Mesenchymal stem cell (in vitro differentiated cells and primary cell): Measurements from ENCODE around the gene UQCC5.

Experiments
- DNase-seq: peaks from one replicate; pipeline ENCODE4 v3.0.0-alpha.2; 2013
- H2AFZ ChIP-seq: one replicate; pipeline ENCODE4 v1.6.1; 2013; ENCODE audit warnings: low read depth, mild to moderate bottlenecking, control low read depth, inconsistent platforms, low read length, moderate library complexity
- H2AK5ac ChIP-seq: 2 replicates; pipeline ENCODE4 v1.6.1; 2013; ENCODE audit warnings: low read length, moderate library complexity, mild to moderate bottlenecking, inconsistent platforms; ENCODE audit not compliant: severe bottlenecking
- H2BK120ac ChIP-seq: one replicate; pipeline ENCODE4 v1.6.1; 2013; ENCODE audit warnings: low read depth, mild to moderate bottlenecking, inconsistent platforms, low read length, moderate library complexity
- H2BK12ac ChIP-seq, 2 experiments: one replicate each; pipeline ENCODE4 v1.6.1; 2013; ENCODE audit warnings: inconsistent platforms in 2 of 2, low read length in 2 of 2, mild to moderate bottlenecking in 2 of 2, moderate library complexity in 2 of 2, control low read depth in 1 of 2
- H2BK15ac ChIP-seq: one replicate; pipeline ENCODE4 v1.6.1; 2013; ENCODE audit warnings: mild to moderate bottlenecking, low read depth, inconsistent platforms; ENCODE audit not compliant: poor library complexity, severe bottlenecking
- H2BK5ac ChIP-seq: 2 replicates; pipeline ENCODE4 v1.6.1; 2013; ENCODE audit warnings: low read depth, mild to moderate bottlenecking, low read length, control low read depth, inconsistent platforms; ENCODE audit not compliant: poor library complexity, severe bottlenecking
- H3K14ac ChIP-seq, 2 experiments: one replicate each; pipeline ENCODE4 v1.6.1; 2013; ENCODE audit warnings: inconsistent platforms in 2 of 2, low read length in 2 of 2, control low read depth in 1 of 2, mild to moderate bottlenecking in 1 of 2, moderate library complexity in 1 of 2
- H3K18ac ChIP-seq, 2 experiments: one replicate each; pipeline ENCODE4 v1.6.1; 2013; ENCODE audit warnings: inconsistent platforms in 2 of 2, low read length in 2 of 2, control low read depth in 1 of 2, low read depth in 1 of 2, mild to moderate bottlenecking in 1 of 2
- H3K23ac ChIP-seq, 2 experiments: one replicate each; pipeline ENCODE4 v1.6.1; 2013; ENCODE audit warnings: inconsistent platforms in 2 of 2, low read length in 2 of 2, mild to moderate bottlenecking in 2 of 2, moderate library complexity in 2 of 2, control low read depth in 1 of 2
- H3K27ac ChIP-seq: 2 replicates; pipeline ENCODE4 v1.5.1; 2013; ENCODE audit warnings: mild to moderate bottlenecking, moderate library complexity, low read length, control low read depth, inconsistent platforms; ENCODE audit not compliant: poor library complexity, severe bottlenecking
- H3K27me3 ChIP-seq, 2 experiments: 2 replicates each; pipeline versions ENCODE4 v1.6.1 to v1.7.0; 2013; ENCODE audit warnings: low read length in 2 of 2, mild to moderate bottlenecking in 2 of 2, moderate library complexity in 2 of 2, control low read depth in 1 of 2, inconsistent platforms in 1 of 2; ENCODE audit not compliant: control insufficient read depth in 1 of 2, insufficient read depth in 1 of 2
- H3K36me3 ChIP-seq, 2 experiments: 2 replicates each; pipeline versions ENCODE4 v1.6.1 to v1.7.0; 2013; ENCODE audit warnings: low read length in 2 of 2, control low read depth in 1 of 2, inconsistent platforms in 1 of 2, low read depth in 1 of 2, mild to moderate bottlenecking in 1 of 2; ENCODE audit not compliant: insufficient read depth in 2 of 2, control insufficient read depth in 1 of 2
- H3K4ac ChIP-seq, 2 experiments: one replicate each; pipeline ENCODE4 v1.6.1; 2013; ENCODE audit warnings: inconsistent platforms in 2 of 2, low read length in 2 of 2, mild to moderate bottlenecking in 2 of 2, moderate library complexity in 2 of 2, control low read depth in 1 of 2, low read depth in 1 of 2
- H3K4me1 ChIP-seq: 2 replicates; pipeline ENCODE4 v1.6.1; 2013; ENCODE audit warnings: low read depth, low read length, control low read depth; ENCODE audit not compliant: control insufficient read depth, insufficient read depth
- H3K4me2 ChIP-seq: 2 replicates; pipeline ENCODE4 v1.6.1; 2013; ENCODE audit warnings: low read length, mild to moderate bottlenecking, inconsistent platforms; ENCODE audit not compliant: poor library complexity, severe bottlenecking
- H3K4me3 ChIP-seq, 2 experiments: 2 replicates each; pipeline versions ENCODE4 v1.5.1 to v1.7.0; 2013; ENCODE audit warnings: low read length in 2 of 2, mild to moderate bottlenecking in 2 of 2, control low read depth in 1 of 2, low read depth in 1 of 2; ENCODE audit not compliant: insufficient read depth in 1 of 2
- H3K79me1 ChIP-seq: replicated peaks from 2 replicates; pipeline ENCODE4 v1.6.1; 2013; ENCODE audit warnings: mild to moderate bottlenecking, control low read depth, low read length, inconsistent platforms; ENCODE audit not compliant: poor library complexity, severe bottlenecking
- H3K9ac ChIP-seq: 2 replicates; pipeline ENCODE4 v1.7.0; 2013; ENCODE audit warnings: mild to moderate bottlenecking, low read length, moderate library complexity
- H3K9me3 ChIP-seq: 2 replicates; pipeline ENCODE4 v1.7.0; 2013; ENCODE audit warnings: mild to moderate bottlenecking, low read length; ENCODE audit not compliant: control insufficient read depth
- H4K8ac ChIP-seq: one replicate; pipeline ENCODE4 v1.6.1; 2013; ENCODE audit warnings: inconsistent platforms, mild to moderate bottlenecking, low read length, moderate library complexity
- H4K91ac ChIP-seq: one replicate; pipeline ENCODE4 v1.6.1; 2013; ENCODE audit warnings: mild to moderate bottlenecking, low read length, inconsistent platforms
- WGBS: methylation state at CpG from one replicate; pipeline ENCODE4 v1.1.7; 2013; ENCODE audit warnings: mixed read lengths; 5-methylcytosine and 5-hydroxymethylcytosine counted together

Gene UQCC5

GRCh38 chr3:52554026-52554755 lies 17.8 kb downstream of the UQCC5 start:
- H3K4me2 ChIP-seq = no peak overlapping the region

GRCh38 chr3:52555056-52555455 lies 18.7 kb downstream of the UQCC5 start:
- no peak overlapping the region for H2AK5ac ChIP-seq
- DNase-seq = no peak
- no peak overlapping the region for H4K91ac ChIP-seq
- no peak overlapping the region for H3K4me3 ChIP-seq
- no peak overlapping the region for H3K14ac ChIP-seq
- H2BK5ac ChIP-seq = no peak overlapping the region
- no peaks in the 10 kb centered on the region for H3K27me3 ChIP-seq
- H3K79me1 ChIP-seq = peaks cover 38% of the 10 kb centered on the region
- H3K27ac ChIP-seq = no peak overlapping the region
- peaks cover 37 to 82% of the 10 kb centered on the region in 2 experiments for H3K36me3 ChIP-seq
- H2BK12ac ChIP-seq = no peak overlapping the region
- H4K8ac ChIP-seq = no peak overlapping the region
- no peak overlapping the region for H3K4ac ChIP-seq
- no peak overlapping the region for H3K23ac ChIP-seq
- no peak overlapping the region for H2BK15ac ChIP-seq
- H3K9ac ChIP-seq = no peak overlapping the region
- WGBS = no CpG with 5 or more reads among the region's 1 CpG
- no peaks in the 10 kb centered on the region for H3K9me3 ChIP-seq
- H3K4me1 ChIP-seq = peaks cover 2% of the 10 kb centered on the region
- H2BK120ac ChIP-seq = no peak overlapping the region
- H3K18ac ChIP-seq = no peak overlapping the region
- H2AFZ ChIP-seq = no peak overlapping the region
- H3K4me2 ChIP-seq = no peak overlapping the region

More at GRCh38 chr3:52554026-52554755, 17.8 kb downstream of the UQCC5 start:
- Histone ChIP-seq H3K23ac (no peak overlapping the region), H3K4me3 (no peak overlapping the region), H3K79me1 (peaks cover 33% of the 10 kb centered on the region), H3K18ac (no peak overlapping the region), H2AFZ (no peak overlapping the region), H4K8ac (no peak overlapping the region), H3K9me3 (no peaks in the 10 kb centered on the region), H2BK15ac (no peak overlapping the region), H3K14ac (no peak overlapping the region), H3K4ac (no peak overlapping the region), H2BK5ac (no peak overlapping the region), H3K27me3 (no peaks in the 10 kb centered on the region), H4K91ac (no peak overlapping the region), H3K27ac (no peak overlapping the region), H2BK12ac (peak overlapping the region in 1 of 2 experiments; percentile 7), H3K36me3 (peaks cover 36 to 82% of the 10 kb centered on the region in 2 experiments), H2BK120ac (no peak overlapping the region), H2AK5ac (no peak overlapping the region), H3K4me1 (peaks cover 2% of the 10 kb centered on the region), H3K9ac (no peak overlapping the region)
- DNase-seq = no peak
- WGBS = 97% methylated on average over 5 of the region's 5 CpGs

GRCh38 chr3:52557011-52557960 lies 20.9 kb downstream of the UQCC5 start:
- Histone ChIP-seq H2BK12ac (no peak overlapping the region), H3K14ac (no peak overlapping the region), H3K9ac (no peak overlapping the region), H3K27me3 (no peaks in the 10 kb centered on the region), H2BK120ac (no peak overlapping the region), H3K18ac (no peak overlapping the region), H3K4ac (no peak overlapping the region), H3K79me1 (peaks cover 37% of the 10 kb centered on the region), H3K4me1 (peaks cover 2% of the 10 kb centered on the region), H3K9me3 (no peaks in the 10 kb centered on the region), H2AFZ (no peak overlapping the region), H3K4me3 (no peak overlapping the region), H3K27ac (no peak overlapping the region), H3K4me2 (no peak overlapping the region), H4K91ac (no peak overlapping the region), H3K23ac (no peak overlapping the region), H2BK5ac (no peak overlapping the region), H3K36me3 (peaks cover 37 to 81% of the 10 kb centered on the region in 2 experiments), H2BK15ac (no peak overlapping the region), H2AK5ac (no peak overlapping the region), H4K8ac (no peak overlapping the region)
- no peak for DNase-seq
- over 99% methylated on average over 9 of the region's 9 CpGs for WGBS

GRCh38 chr3:52558436-52558835 lies 22.0 kb downstream of the UQCC5 start:
- Histone ChIP-seq H2BK120ac (no peak overlapping the region), H3K27me3 (no peaks in the 10 kb centered on the region), H3K9me3 (no peaks in the 10 kb centered on the region), H2BK5ac (no peak overlapping the region), H3K18ac (no peak overlapping the region), H2BK12ac (no peak overlapping the region), H2AFZ (no peak overlapping the region), H3K4me2 (no peak overlapping the region), H2BK15ac (no peak overlapping the region), H3K4ac (no peak overlapping the region), H3K14ac (no peak overlapping the region), H2AK5ac (no peak overlapping the region), H3K79me1 (peaks cover 37% of the 10 kb centered on the region), H3K4me1 (peaks cover 2% of the 10 kb centered on the region), H4K8ac (no peak overlapping the region), H3K27ac (no peak overlapping the region), H4K91ac (no peak overlapping the region), H3K36me3 (peaks cover 35 to 82% of the 10 kb centered on the region in 2 experiments), H3K23ac (no peak overlapping the region), H3K9ac (no peak overlapping the region), H3K4me3 (no peak overlapping the region)
- WGBS = 99% methylated on average over 3 of the region's 5 CpGs
- no peak for DNase-seq
